GM23338 (cell line): ENCODE results near the gene PHOSPHO1. TPM values are rescaled to one million over a fixed set of nuclear protein-coding genes. Genes with fewer than 3 reads are reported as not detected.

Source experiments
- CREB1 ChIP-seq: fragments of 250-450 bp; sonication (Bioruptor Pico); IDR thresholded peaks from 2 replicates; pipeline ENCODE4 v1.5.0; 2020; ENCODE audit warnings: low read depth, mild to moderate bottlenecking, moderate library complexity
- EZH2 ChIP-seq: fragments of 200-600 bp; sonication (generic); IDR thresholded peaks from one replicate; pipeline ENCODE4 v1.8.0; 2017; ENCODE audit warnings: antibody characterized with exemption, mild to moderate bottlenecking, low read depth; ENCODE audit not compliant: unreplicated experiment
- REST ChIP-seq: IDR thresholded peaks from one replicate; pipeline ENCODE4 v1.6.1; 2018; ENCODE audit warnings: antibody characterized with exemption; ENCODE audit not compliant: unreplicated experiment
- STAT1 ChIP-seq: IDR thresholded peaks from one replicate; pipeline ENCODE4 v1.6.1; 2016; ENCODE audit warnings: antibody characterized with exemption; ENCODE audit not compliant: unreplicated experiment
- ZNF331 ChIP-seq: fragments of 250-450 bp; sonication (Bioruptor Pico); IDR thresholded peaks from 2 replicates; pipeline ENCODE4 v1.5.0; 2020; ENCODE audit warnings: low read depth, mild to moderate bottlenecking, moderate library complexity
- ZNF462 ChIP-seq: fragments of 250-450 bp; sonication (Bioruptor Pico); IDR thresholded peaks from 2 replicates; pipeline ENCODE4 v1.5.0; 2020; ENCODE audit warnings: mild to moderate bottlenecking, moderate library complexity
- polyA plus RNA-seq: library from polyadenylated mRNA; unstranded; fragments of >200 nt; fragmentation: Nextera tagmentation; extraction: Ambion mirVana; gene quantifications from 2 replicates; pipeline ENCODE4 v1.2.1, GENCODE V29; 2016
- total RNA-seq: library from RNA; depleted of rRNA; stranded (reverse); fragments of >200 nt; shearing (Covaris generic); gene quantifications from 2 replicates; pipeline ENCODE4 v1.2.3, GENCODE V29; 2014

The PHOSPHO1 gene
- total and polyA plus RNA-seq, 2 experiments from 2014 or later, result 0.71 to 2.2 TPM

- TF ChIP-seq ZNF462 (CRISPR knock-in tag) (no peak), REST (no peak), STAT1 (no peak), ZNF331 (CRISPR knock-in tag) (no peak), EZH2 (no peak), CREB1 (no peak)
Observed at GRCh38 chr17:49235896-49236295, 5.3 kb upstream of the PHOSPHO1 start (continued).
